HepG2 (cell line): ENCODE measurements around the gene RRAGA. TPM values are rescaled to one million over a fixed set of nuclear protein-coding genes. Genes with fewer than 3 reads are reported as not detected.

Experiments
- ATAC-seq: fragments of 200-7000 bp; cut with Tn5 transposase; 3 replicates; pipeline ENCODE4 v1.9.1; 2020; ENCODE audit warnings: mild to moderate bottlenecking, moderate library complexity
- BruUV-seq: library from RNA; stranded (reverse); fragments of 400-500 nt; replicated peaks from 2 replicates; lab custom pipeline; 2021; lab: Mats Ljungman, UMichigan
- CTCF ChIA-PET: fragments of 300-600 bp; formaldehyde crosslinking; extraction: SDS; loops from one replicate; lab custom pipeline; 2021; ENCODE audit warnings: low total read pairs, inconsistent platforms, low intra/inter-chr PET ratio; lab: Yijun Ruan, JAX
- POLR2A ChIA-PET: fragments of 350-600 bp; sonication (Branson Sonifier 250); formaldehyde crosslinking; loops from one replicate; lab custom pipeline; 2020; ENCODE audit warnings: antibody characterized with exemption, inconsistent platforms; lab: Yijun Ruan, JAX
- DNase-seq: peaks from one replicate; pipeline ENCODE4 v3.0.0-alpha.2; 2015; ENCODE audit warnings: low spot score
- FAIRE-seq: peaks from 3 replicates; lab custom pipeline; 2011; peaks lifted over from hg19 to GRCh38; lab: Jason Lieb, UNC
- H2AFZ ChIP-seq: one replicate; pipeline ENCODE4 v1.6.1; 2011; ENCODE audit warnings: low read length, inconsistent platforms
- H3K27ac ChIP-seq: fragments of 300-600 bp; 3 replicates; pipeline ENCODE4 v1.8.0; 2011; ENCODE audit warnings: mixed run types, mild to moderate bottlenecking, mixed read lengths, low read length, inconsistent platforms; ENCODE audit not compliant: insufficient read depth; ENCODE audit errors: extremely low read length
- H3K27me3 ChIP-seq, 2 experiments: fragments of 200-600 bp in 1 of 2; 2 replicates in 1 of 2; 3 replicates in 1 of 2; pipeline versions ENCODE4 v1.6.0 to v1.8.0; 2011; ENCODE audit warnings: low read length in 2 of 2, mild to moderate bottlenecking in 2 of 2, moderate library complexity in 2 of 2, inconsistent platforms in 1 of 2; ENCODE audit not compliant: insufficient read depth in 2 of 2, control insufficient read depth in 1 of 2
- H3K36me3 ChIP-seq, 2 experiments: fragments of 200-600 bp in 1 of 2; replicated peaks in 1 of 2; 2 replicates in 1 of 2; 3 replicates in 1 of 2; pipeline versions ENCODE4 v1.5.1 to v1.8.0; 2011; ENCODE audit warnings: low read length in 2 of 2, inconsistent platforms in 1 of 2; ENCODE audit not compliant: insufficient read depth in 2 of 2, control insufficient read depth in 1 of 2
- H3K4me1 ChIP-seq: 2 replicates; pipeline ENCODE4 v1.5.1; 2012; ENCODE audit warnings: low read length, inconsistent platforms; ENCODE audit not compliant: insufficient read depth
- H3K4me2 ChIP-seq: 2 replicates; pipeline ENCODE4 v1.6.0; 2011; ENCODE audit warnings: low read depth, low read length, inconsistent platforms
- H3K4me3 ChIP-seq, 3 experiments: fragments of 200-600 bp in 1 of 3; sonication (generic), shearing (Covaris generic) in 1 of 3; replicated peaks in 1 of 3; 2 replicates each; pipeline ENCODE4 v1.5.1; 2011 to 2016; ENCODE audit warnings: low read length in 3 of 3, inconsistent platforms in 2 of 3, low read depth in 2 of 3, mild to moderate bottlenecking in 2 of 3, control low read depth in 1 of 3, mixed read lengths in 1 of 3; ENCODE audit not compliant: insufficient read depth in 1 of 3
- H3K79me2 ChIP-seq: one replicate; pipeline ENCODE4 v1.6.1; 2011; ENCODE audit warnings: low read length, inconsistent platforms; ENCODE audit not compliant: insufficient read depth
- H3K9ac ChIP-seq: 2 replicates; pipeline ENCODE4 v1.6.0; 2011; ENCODE audit warnings: mild to moderate bottlenecking, low read depth, low read length, inconsistent platforms; ENCODE audit not compliant: insufficient read depth
- H3K9me3 ChIP-seq: 2 replicates; pipeline ENCODE4 v1.5.1; 2012; ENCODE audit warnings: mild to moderate bottlenecking, low read length
- H4K20me1 ChIP-seq: 2 replicates; pipeline ENCODE4 v1.6.0; 2011; ENCODE audit warnings: inconsistent platforms, mild to moderate bottlenecking, low read length, moderate library complexity; ENCODE audit not compliant: insufficient read depth
- CBX5 ChIP-seq: sonication (generic); formaldehyde crosslinking; IDR thresholded peaks from 2 replicates; pipeline ENCODE4 v1.4.0; 2020; ENCODE audit warnings: missing genetic modification reagents, borderline replicate concordance
- MAFK ChIP-seq, 2 experiments: IDR thresholded peaks in 1 of 2; conservative IDR thresholded peaks in 1 of 2; 2 replicates each; pipeline ENCODE4 v1.6.1; 2011; ENCODE audit warnings: improper control_type of control experiment in 2 of 2, low read length in 2 of 2
- MTERF4 ChIP-seq: sonication (generic); formaldehyde crosslinking; IDR thresholded peaks from 2 replicates; pipeline ENCODE4 v1.8.0; 2023; ENCODE audit warnings: mild to moderate bottlenecking, missing genetic modification reagents
- PTBP1 ChIP-seq: fragments of 200-400 bp; formaldehyde crosslinking; IDR thresholded peaks from 2 replicates; pipeline ENCODE4 v1.6.1; 2018; ENCODE audit warnings: low read length, low read depth; ENCODE audit not compliant: poor library complexity, severe bottlenecking
- RXRB ChIP-seq: IDR thresholded peaks from 2 replicates; pipeline ENCODE4 v1.6.1; 2016; ENCODE audit warnings: borderline replicate concordance, missing genetic modification reagents, missing compliant biosample characterization
- SIX4 ChIP-seq: sonication (generic); formaldehyde crosslinking; IDR thresholded peaks from 2 replicates; pipeline ENCODE4 v1.4.0; 2020; ENCODE audit warnings: missing genetic modification reagents
- SMAD3 ChIP-seq: sonication (generic); formaldehyde crosslinking; IDR thresholded peaks from 2 replicates; pipeline ENCODE4 v1.4.0; 2020; ENCODE audit warnings: missing genetic modification reagents
- STAT6 ChIP-seq: sonication (generic); formaldehyde crosslinking; IDR thresholded peaks from 2 replicates; pipeline ENCODE4 v1.4.0; 2020; ENCODE audit warnings: missing genetic modification reagents, mild to moderate bottlenecking, borderline replicate concordance
- TBX3 ChIP-seq: fragments of 450-650 bp; IDR thresholded peaks from 2 replicates; pipeline ENCODE4 v1.6.1; 2017; ENCODE audit warnings: antibody characterized with exemption, mild to moderate bottlenecking, inconsistent platforms, borderline replicate concordance
- TMF1 ChIP-seq: sonication (generic); formaldehyde crosslinking; IDR thresholded peaks from 2 replicates; pipeline ENCODE4 v1.8.1; 2022; ENCODE audit warnings: low read depth, missing genetic modification reagents
- TRIM22 ChIP-seq: fragments of 450-650 bp; IDR thresholded peaks from 2 replicates; pipeline ENCODE4 v1.6.1; 2017
- ZNF326 ChIP-seq: sonication (generic); formaldehyde crosslinking; IDR thresholded peaks from 2 replicates; pipeline ENCODE4 v1.4.0; 2020; ENCODE audit warnings: missing genetic modification reagents, borderline replicate concordance
- ZNF33A ChIP-seq: sonication (generic); formaldehyde crosslinking; IDR thresholded peaks from 2 replicates; pipeline ENCODE4 v1.5.1; 2020; ENCODE audit warnings: missing genetic modification reagents, mild to moderate bottlenecking, moderate library complexity, borderline replicate concordance
- ZNF768 ChIP-seq: sonication (generic); formaldehyde crosslinking; IDR thresholded peaks from 2 replicates; pipeline ENCODE4 v1.4.0; 2020; ENCODE audit warnings: missing genetic modification reagents
- WGBS: methylation state at CpG from one replicate; pipeline ENCODE4 v1.1.6; 2017; ENCODE audit warnings: low lambda C conversion rate; 5-methylcytosine and 5-hydroxymethylcytosine counted together
- in situ Hi-C: cut with HindIII; loops from 2 replicates; pipeline ENCODE4 v1.10.0; 2017; ENCODE audit warnings: low pct_unique_long_range_greater_than_20kb; ENCODE audit not compliant: extremely low pct_ligation_motif_present
- intact Hi-C: fragments of 100-400 bp; cut with micrococcal nuclease; formaldehyde crosslinking; loops from one replicate; pipeline ENCODE4 v1.10.0; 2022; ENCODE audit not compliant: unreplicated experiment
- polyA plus RNA-seq, 8 experiments: library from polyadenylated mRNA; depleted of rRNA in 3 of 8; stranded (reverse) in 7 of 8; unstranded in 1 of 8; fragments of >200 nt; fragmentation: Illumina TruSeq in 4 of 8; extraction: Trizol in 4 of 8; gene quantifications; 2 replicates each; pipeline versions ENCODE4 v1.2.1 to v1.2.3, GENCODE V29; 2011 to 2016; ENCODE audit warnings: low read depth in 4 of 8, missing spikeins in 1 of 8, mixed read lengths in 1 of 8; ENCODE audit not compliant: insufficient read depth in 1 of 8
- total RNA-seq, 5 experiments: library from RNA; depleted of rRNA; stranded (reverse); fragments of >200 nt; fragmentation: Illumina TruSeq; extraction: Trizol; gene quantifications; 2 replicates each; pipeline ENCODE4 v1.2.3, GENCODE V29; 2016; ENCODE audit warnings: low read depth in 1 of 5
- TF ChIP-seq, protein P1 (sequence below): IDR thresholded peaks from 2 replicates; pipeline ENCODE4 v1.6.1; 2012; ENCODE audit warnings: low read depth, low read length, improper control_type of control experiment

Gene RRAGA
- total and polyA plus RNA-seq, 2 of the 13 experiments (the other 11 are each of a cell fraction or from before 2014, with no cell fraction given): 37.5 to 118 TPM

- Histone ChIP-seq H3K79me2 (no peaks in the 10 kb centered on the region), H3K4me2 (no peak overlapping the region), H3K4me1 (peaks cover 15% of the 10 kb centered on the region), H2AFZ (no peak overlapping the region), H4K20me1 (no peaks in the 10 kb centered on the region), H3K9me3 (no peaks in the 10 kb centered on the region), H3K9ac (no peak overlapping the region), H3K27me3 (no peaks in the 10 kb centered on the region), H3K4me3 (no peak overlapping the region), H3K27ac (no peak overlapping the region), H3K36me3 (peaks cover 12 to 43% of the 10 kb centered on the region in 2 experiments)
- TSS peak; percentile 19 for BruUV-seq
- POLR2A ChIA-PET: no interaction called here
- intact Hi-C loops: no loop called here
- FAIRE-seq (no peak), DNase-seq (peak; percentile 36), ATAC-seq (peak; percentile 35; the same call in 1 of the 3 replicates)
- TF ChIP-seq SMAD3 (CRISPR knock-in tag) (no peak), CBX5 (CRISPR knock-in tag) (no peak), STAT6 (CRISPR knock-in tag) (no peak), ZNF326 (no peak), TRIM22 (no peak), TBX3 (peak; percentile 78; the same call in 1 of the 2 replicates), MAFK (conservative IDR thresholded peaks at IDR 0.05 in 1 of 2, IDR thresholded peaks at IDR 0.05 in 1 of 2; ENCODE audit: low read length in 2 of 2) (no peak), SIX4 (no peak), ZNF33A (no peak), MTERF4 (CRISPR knock-in tag) (no peak), ZNF768 (CRISPR knock-in tag) (no peak), TMF1 (no peak), PTBP1 (no peak), RXRB (CRISPR knock-in tag) (peak; percentile 13; the same call in 1 of the 2 replicates)
- TF ChIP-seq, protein P1, sequence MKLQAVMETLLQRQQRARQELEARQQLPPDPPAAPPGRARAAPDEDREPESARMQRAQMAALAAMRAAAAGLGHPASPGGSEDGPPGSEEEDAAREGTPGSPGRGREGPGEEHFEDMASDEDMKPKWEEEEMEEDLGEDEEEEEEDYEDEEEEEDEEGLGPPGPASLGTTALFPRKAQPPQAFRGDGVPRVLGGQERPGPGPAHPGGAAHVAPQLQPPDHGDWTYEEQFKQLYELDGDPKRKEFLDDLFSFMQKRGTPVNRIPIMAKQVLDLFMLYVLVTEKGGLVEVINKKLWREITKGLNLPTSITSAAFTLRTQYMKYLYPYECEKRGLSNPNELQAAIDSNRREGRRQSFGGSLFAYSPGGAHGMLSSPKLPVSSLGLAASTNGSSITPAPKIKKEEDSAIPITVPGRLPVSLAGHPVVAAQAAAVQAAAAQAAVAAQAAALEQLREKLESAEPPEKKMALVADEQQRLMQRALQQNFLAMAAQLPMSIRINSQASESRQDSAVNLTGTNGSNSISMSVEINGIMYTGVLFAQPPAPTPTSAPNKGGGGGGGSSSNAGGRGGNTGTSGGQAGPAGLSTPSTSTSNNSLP: peak; percentile 56; the same call in 1 of the 2 replicates
- in situ Hi-C loops: loop anchor here (25.0 kb wide), 1 partner anchor 287 kb away; no protein-coding TSS in a partner anchor
- WGBS: 71% methylated on average over 1 of the region's 1 CpG
- CTCF ChIA-PET: no interaction called here
Observed at GRCh38 chr9:19074836-19075235, 25.6 kb downstream of the RRAGA start.
